SK-N-DZ (cell line): Measurements from ENCODE around the gene VCP.
"Not testable (repeated sequence)": the region's sequence is repeated elsewhere in the genome, so short reads cannot be mapped to it uniquely, and the experiment has no call there.

ENCODE experiments used
- DNase-seq: peaks from one replicate; pipeline ENCODE4 v3.0.0-alpha.2; 2015; ENCODE audit warnings: low spot score
- small RNA-seq, 2 experiments: library from RNA; depleted of rRNA; stranded (forward); fragments of <200 nt; gene quantifications; one replicate each; pipeline ENCODE3, GENCODE V24; 2014

Gene VCP

GRCh38 chr9:35023443-35023842 is 49.0 kb downstream of the VCP start:
- not testable (repeated sequence) for DNase-seq

- no peak for DNase-seq
Observed at GRCh38 chr9:35014517-35014916, 57.9 kb downstream of the VCP start.

- DNase-seq, result no peak
Observed at GRCh38 chr9:35010351-35010958, 62.0 kb downstream of the VCP start.

Small RNAs within 50 kb of the gene (small RNA-seq; reads per million reads assigned to genes)
- gene RN7SL338P, result 0 reads per million in 2 experiments
